Stimulated activated CD8-positive, alpha-beta memory T cell treated with anti-CD3 and anti-CD28 coated beads, Interleukin-4, amount 100 ng/mL, for 24 hours (primary cell): ENCODE measurements around the gene KCTD7.
"Not testable (repeated sequence)": the region's sequence is repeated elsewhere in the genome, so short reads cannot be mapped to it uniquely, and the experiment has no call there.

ENCODE experiments used
- DNase-seq: peaks from one replicate; pipeline ENCODE4 v3.0.0-alpha.2; 2020; ENCODE audit warnings: low read depth

Gene KCTD7

DNA sequence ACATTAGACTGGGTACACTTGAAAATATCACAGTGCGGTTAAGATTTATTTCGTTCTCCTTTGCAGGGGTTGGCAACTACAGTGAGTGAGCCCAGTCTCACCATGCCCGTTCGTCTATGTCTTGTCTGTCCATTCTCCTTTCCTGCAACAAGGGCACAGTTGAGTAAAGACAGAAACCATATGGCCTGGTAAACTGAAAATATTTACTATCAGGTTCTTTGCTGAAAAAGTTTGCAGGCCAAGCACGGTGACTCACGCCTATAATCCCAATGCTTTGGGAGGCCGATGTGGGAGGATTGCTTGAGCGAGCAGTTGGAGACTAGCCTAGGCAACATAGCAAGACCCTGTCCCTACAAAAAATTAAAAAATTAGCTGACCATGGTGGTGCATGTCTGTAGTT is 11.4 kb upstream of the KCTD7 start:
- DNase-seq = no peak

DNA sequence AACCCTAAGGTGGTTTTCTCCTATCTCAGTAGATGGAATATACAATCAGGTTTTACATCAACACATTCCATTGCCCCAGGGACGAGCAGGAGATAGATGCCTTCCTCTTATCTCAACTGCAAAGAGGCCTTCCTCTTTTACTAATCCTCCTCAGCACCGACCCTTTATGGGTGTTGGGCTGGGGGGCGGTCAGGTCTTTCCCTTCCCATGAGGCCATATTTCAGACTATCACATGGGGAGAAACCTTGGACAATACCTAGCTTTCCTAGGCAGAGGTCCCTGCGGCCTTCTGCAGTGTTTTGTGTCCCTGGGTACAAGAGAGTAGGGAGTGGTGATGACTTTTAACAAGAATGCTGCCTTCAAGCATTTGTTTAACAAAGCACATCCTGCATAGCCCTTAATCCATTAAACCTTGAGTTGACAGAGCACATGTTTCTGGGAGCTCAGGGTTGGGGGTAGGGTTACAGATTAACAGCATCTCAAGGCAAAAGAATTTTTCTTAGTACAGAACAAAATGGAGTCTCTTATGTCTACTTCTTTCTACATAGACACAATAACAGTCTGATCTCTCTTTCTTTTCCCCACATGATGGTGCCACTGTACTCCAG is 9.2 kb upstream of the KCTD7 start:
- not testable (repeated sequence) for DNase-seq

DNA sequence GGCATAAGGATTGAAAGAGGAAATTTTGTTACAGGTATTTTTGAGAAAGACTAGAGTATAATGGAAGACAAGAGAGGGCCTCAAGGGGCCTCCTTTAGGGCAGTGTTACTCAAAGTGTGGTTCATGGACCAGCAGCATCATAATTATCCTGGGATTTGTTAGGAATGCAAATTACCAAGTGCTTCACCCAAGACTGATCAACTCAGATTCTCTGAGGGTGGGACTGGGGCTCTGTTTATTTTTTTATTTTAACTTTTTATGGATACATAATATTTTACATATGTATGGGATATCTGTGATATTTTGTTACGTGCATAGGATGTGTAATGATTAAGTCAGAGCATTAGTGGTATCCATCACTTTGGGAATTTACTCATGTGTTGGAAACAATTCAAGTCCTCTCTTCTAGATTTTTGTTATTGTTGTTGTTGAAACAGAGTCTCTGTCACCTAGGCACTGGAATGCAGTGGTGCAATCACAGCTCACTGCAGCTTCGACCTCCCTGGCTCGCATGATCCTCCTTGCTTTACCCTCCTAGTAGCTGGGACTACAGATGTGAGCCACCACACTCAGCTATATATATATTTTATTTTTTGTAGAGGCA is 2.2 kb upstream of the KCTD7 start:
- DNase-seq = no peak

DNA sequence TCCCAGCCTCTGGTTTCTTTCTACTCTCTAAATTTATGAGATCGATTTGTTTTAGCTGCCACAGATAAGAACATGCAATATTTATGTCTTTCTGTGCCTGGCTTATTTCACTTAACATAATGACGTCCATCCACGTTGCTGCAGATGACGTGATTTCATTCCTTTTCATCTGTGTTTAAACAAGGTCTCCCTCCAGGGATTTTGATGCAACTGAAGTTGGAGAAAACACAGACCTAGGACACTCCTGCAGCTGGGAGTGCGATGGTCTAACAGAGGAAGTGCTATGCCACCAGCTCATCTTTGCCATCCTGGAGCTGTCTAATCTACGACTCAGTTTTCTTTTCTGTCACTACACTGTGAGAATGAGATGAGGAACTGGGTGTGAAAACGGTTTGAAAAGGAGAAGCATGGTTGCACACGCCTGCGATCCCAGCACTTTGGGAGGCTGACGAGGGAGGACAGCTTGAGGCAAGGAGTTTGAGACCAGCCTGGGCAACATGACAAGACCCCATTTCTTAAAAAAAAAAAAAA is 1.5 kb upstream of the KCTD7 start:
- no peak for DNase-seq

DNA sequence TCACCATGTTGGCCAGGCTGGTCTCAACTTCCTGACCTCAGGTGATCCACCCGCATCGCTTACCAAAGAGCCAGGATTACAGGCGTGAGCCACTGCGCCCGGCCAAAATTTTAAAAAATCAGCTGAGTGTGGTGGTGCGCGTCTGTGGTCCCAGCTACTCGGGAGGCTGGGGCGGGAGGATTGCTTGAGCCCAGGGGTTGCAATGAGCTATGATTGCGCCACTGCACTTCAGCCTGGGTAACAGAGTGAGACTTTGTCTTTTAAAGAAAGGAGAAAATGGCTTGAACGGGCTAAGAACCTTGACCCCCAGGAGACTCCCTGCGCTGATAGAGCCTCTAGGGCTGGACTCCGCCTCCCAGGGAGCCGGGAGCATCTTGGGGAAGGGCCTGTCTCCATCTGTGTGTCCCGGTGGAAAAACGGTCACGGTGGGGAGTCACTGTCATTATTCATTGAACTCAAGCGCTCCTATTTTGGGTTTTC is 760 bp upstream of the KCTD7 start:
- DNase-seq = no peak

DNA sequence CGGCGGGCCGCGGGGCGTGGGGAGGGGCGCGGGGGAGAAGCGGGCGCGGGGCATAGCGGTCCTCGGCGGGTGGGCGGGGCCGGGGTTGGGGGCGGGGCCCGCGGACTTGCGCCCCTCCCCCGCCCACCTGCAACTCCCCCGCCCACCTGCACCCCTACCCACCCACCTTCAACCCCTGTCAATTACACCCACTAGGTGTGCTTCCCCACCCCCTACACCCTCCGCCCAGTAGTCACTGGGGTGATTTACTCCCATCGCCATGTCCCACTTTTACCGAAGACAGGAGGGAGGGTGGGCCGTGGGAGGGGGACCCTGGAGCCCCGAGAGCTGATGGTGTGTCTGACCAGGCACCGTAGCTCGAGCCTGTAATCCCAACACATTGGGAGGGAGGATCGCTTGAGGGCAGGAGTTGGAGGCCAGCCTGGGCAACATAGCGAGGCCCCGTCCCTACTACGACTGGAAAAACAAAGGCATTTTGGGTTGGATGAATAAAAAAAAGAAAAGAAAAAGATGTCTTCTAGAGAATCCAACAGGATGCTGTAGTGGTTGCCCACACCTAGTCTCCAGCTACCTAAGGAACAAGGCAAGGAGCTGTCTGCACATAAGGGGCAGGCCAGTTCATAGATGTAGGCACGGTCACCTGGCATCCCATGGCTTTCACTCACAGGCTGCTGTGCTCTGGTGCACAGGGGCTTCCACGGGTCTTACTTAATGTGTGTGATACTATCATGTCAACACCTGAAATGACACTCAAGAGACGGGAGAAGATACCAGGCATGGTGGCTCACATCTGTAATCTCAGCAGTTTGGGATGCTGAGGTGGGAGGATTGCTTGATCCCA is 761 bp downstream of the KCTD7 start:
- no peak for DNase-seq

DNA sequence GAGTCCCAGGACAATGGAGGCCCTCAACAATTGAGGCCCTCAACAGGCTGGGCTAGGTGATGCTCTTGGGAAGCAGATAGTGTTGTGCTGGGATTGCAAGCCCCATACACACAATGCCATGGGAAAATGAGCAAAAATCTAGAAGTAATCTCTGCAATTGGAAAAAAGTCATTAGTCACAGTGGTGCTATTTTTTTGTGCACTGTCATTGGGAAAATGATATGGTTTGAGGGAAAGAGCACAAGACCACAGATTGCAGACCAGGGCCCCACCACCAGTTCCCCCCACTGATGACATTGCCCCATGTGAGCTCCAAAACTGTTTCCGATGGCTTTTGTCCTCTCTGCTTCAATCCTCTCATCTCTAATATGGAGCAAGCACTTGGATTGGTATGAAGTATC is 1.9 kb downstream of the KCTD7 start:
- no peak for DNase-seq

DNA sequence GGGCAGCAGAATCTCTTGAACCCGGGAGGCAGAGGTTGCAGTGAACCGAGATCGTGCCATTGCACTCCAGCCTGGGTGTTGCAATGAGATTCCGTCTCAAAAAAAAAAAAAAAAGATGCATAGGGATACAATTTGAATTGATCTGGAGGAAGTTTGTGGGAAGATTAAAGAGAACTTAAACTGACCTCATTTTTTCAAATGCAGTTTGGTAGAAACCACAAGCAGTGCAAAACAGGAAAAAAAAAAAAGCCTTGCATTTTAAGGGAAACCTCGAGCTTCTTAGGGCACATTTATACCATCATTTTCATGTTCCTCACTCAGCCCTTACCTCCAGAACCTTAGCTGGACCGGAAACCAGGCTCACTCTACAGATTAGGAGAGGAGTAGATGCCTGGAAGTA is 2.8 kb downstream of the KCTD7 start:
- no peak for DNase-seq

DNA sequence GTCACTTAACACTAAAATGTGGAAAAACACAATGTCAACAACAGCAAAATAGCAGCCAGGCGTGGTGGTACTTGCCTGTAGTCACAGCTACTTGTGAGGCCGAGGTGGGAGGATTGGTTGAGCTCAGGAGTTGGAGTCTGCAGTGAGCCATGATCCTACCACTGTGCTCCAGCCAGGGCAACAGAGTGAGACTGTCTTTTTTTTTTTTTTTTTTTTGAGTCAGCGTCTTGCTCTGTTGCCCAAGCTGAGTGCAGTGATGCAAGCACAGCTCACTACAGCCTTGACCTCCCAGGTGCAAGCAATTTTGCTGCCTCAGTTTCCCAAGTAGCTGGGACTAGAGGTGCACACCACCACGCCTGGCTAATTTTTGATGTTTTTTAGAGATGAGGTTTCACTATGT is 6.1 kb downstream of the KCTD7 start:
- DNase-seq = no peak

DNA sequence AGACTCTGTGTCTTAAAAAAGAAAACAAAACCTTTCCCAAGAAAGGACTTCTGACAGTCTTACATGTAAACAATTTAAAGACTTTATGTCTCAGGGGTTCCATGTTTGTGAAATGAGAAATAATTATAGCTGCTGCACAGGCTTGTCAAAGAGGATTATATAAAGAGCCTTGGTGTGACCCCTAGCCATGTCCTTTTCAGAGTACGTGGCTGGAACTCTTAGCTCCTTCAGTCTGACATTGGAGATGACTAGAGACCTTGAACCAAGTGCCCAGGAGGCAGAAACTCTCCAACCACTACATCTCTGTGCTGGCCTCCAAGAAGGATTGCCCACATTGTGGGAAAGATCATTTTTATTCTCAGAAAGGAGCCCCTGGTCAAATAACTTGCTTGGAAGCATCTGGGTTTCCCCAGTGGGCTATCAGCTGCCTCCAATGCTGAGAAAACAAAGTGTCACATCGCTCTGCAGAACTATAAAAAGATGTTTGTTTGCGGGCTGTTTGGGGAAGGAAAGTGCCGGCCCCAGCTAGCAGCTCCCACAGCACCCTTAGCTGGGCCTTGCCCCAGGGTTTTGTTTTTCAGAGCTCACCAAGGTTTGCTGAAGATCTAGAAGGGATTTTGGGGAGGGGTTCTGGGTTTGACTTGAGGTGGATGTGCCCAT is 6.8 kb downstream of the KCTD7 start:
- DNase-seq = not testable (repeated sequence)

DNA sequence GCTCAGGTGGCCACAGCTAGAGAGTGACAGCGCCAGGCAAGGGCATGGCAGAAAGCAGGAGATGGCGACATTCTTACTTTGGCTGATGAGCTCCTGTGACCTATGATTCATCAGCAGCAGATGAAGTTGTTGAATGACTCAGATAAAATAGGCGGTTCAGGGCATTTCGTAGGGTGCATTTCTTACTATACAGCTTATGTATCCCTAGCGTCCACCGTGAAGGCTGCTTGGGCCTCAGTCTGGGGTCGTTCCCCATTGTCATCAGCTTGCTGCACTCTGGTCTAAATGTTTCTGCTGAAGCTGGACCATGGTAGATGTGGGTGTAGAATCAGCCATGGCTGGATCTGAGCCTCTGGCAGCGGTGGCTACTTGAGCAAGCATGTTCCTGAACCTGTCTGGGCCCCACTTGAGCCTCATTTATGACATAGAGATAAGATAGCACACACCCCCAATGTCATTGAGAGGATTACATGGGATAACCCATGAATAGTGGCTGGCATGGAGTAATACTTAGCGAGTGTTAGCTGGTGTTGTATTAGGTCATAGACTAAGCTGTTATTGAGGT is 7.4 kb downstream of the KCTD7 start:
- not testable (repeated sequence) for DNase-seq

DNA sequence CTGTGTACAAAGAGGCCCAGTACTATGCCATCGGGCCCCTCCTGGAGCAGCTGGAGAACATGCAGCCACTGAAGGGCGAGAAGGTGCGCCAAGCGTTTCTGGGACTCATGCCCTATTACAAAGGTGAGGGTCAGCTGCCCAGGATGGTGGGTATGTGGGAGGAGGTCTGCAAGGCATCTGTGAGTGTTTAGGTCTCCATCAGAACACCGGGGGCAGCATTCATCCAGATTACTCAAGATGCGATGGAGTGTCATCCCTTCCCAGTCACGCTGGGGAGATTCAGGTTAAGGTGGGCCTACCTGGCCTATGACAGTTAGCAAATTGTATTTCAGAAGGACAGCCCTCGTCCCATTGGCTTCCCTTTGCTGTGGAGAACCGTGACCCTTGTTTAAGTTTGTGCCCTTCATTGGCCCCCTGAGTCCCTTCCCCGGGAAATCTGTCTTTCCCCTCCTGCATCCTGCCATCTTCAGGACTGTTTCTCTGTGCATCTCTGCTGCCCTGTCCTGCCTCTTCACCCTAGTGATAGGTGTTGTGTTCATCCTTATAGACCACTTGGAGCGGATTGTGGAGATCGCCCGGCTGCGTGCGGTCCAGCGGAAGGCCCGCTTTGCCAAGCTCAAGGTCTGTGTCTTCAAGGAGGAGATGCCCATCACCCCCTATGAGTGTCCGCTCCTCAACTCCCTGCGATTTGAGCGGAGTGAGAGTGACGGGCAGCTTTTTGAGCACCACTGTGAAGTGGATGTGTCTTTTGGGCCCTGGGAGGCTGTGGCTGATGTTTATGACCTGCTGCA is 9.8 kb downstream of the KCTD7 start:
- no peak for DNase-seq

DNA sequence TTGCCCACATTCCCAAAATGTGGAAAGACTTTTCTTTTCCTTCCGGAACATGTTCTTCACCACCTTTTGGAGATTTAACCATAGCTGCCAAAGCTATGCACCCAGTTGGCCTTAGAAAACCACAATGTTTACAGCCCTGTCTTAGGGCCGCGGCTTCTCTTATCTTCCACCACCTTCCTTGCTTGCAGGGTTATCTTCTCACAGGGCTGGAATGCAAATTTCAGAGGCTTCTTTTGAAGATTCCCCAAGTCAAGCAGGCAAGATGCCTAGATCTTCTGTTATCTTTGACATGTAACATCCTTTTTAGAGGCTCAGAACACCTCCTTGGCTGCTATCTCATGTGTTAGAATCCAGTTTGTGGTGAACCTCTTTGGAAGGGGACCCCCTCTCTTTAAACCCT is 11.1 kb downstream of the KCTD7 start:
- DNase-seq = no peak

DNA sequence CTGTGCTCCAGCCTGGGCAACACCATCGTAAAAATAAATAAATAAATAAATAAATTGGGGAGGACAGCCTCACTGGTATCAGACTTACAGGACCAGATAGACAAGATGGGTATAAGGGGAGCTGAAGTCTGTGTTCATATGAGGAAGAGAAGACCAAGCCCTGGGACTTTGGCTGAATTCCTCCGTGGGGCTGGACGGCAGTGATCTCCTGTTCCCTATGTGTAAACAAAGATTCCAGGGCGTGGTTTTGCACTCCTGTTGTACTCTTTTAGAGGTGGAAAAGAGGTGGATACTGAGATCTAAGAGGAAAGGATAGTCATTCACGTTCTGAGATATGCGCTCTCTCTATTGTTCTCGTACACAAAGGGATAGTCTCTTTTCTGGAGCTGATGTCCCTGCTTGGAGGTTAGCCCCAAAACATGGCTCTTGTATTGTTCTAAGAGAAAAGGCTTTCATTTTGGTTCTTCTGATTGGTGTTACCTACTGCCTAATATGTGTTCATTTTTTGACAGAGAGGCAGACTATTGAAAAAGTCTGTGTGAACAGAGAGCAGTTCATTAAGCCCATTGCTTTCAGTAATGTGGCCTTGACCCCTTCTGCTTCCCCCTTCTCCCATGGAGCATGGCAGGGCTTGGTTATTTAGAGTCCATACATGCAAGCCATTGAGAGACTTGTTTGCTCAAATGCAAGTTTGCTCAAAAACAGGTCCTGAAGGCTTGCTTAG is 12.3 kb downstream of the KCTD7 start:
- no peak for DNase-seq

DNA sequence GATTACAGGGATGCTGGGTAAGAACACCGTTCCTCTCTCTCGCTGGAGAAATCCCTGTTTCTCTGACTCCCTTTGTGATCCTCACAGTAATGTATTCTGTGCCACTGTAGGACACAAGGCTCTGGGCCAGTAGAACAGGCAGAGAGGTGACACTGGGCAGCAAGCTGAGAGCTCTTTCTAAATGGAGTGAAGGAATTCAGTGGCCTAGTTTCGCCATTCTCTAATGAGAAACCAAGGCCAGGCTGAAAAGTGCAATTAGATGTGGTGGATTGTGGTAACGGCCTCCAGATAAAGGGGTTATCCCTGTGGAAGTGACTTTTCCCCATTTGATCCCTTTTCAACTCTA is 12.8 kb downstream of the KCTD7 start:
- no peak for DNase-seq

DNA sequence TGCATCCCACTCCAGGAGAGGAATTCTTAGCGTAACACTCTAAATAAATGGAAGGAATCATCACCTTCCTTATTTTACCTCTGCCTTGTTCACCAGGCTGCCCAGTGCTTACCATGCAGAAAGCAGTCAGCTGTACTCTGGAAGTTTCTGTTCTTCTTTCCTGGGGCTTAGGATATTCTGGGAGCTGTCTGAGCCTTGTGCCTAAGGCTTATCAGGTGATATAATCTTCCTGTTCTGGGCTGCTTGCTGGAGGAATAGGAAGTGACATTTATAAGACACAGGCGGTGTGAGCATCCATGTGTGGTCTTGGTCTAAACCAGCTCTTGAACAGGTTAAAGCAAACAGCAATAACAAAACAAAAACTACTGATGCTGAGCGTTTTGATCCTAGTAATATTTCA is 13.5 kb downstream of the KCTD7 start:
- DNase-seq = no peak

DNA sequence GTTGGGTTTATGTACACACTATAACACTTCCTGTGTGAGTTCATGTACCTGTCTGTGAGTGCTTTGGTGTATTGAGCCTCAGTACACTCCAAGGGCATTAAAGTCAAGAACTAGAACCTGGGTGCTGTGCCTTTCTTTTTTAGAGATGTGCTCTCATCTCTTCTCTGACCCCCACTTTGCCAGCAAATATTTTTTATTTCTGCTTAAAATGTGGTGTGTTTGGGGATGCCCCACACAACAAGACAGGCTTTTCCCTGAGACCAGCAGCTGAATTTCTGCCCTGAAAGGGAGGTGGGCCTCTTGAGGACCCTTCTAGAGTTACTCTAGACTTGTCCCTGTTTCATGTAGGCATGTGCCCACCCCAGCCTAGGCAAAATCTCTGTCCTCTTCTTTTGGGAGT is 14.3 kb downstream of the KCTD7 start:
- DNase-seq = no peak

DNA sequence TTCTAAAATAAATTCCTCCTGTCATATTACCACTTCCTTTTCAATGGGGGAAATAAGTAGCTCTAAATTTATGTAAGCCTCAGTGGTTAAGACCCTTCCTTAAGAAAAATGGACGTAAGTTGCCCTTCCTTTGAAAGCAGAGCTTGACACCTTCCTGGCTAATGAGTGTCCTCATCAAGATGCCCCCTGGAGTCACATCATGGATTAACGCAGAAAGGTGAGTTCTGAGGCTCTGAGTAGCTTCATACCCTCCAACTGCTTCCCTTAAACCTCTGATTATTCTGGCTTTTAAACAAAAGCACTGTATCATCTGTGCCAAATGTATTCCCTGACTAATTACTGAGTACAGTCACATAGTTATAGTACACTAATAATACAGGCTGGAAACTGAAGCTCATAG is 14.7 kb downstream of the KCTD7 start:
- no peak for DNase-seq

DNA sequence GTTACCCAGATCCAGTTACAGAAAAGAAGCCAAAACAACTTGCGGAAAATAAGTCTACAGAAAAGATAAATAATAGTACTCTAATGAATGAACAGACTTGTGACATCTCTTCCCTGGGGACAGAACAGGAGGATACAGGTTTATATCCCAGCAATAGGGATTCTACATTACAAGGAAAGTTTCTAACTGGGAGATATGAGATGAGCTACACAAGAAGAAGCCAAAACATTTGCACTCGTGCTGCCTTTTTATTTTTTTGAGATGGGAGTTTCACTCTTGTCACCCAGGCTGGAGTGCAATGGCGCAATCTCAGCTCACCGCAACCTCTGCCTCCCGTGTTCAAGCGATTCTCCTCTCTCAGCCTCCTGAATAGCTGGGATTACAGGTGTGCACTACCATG is 22.3 kb downstream of the KCTD7 start:
- DNase-seq = not testable (repeated sequence)

DNA sequence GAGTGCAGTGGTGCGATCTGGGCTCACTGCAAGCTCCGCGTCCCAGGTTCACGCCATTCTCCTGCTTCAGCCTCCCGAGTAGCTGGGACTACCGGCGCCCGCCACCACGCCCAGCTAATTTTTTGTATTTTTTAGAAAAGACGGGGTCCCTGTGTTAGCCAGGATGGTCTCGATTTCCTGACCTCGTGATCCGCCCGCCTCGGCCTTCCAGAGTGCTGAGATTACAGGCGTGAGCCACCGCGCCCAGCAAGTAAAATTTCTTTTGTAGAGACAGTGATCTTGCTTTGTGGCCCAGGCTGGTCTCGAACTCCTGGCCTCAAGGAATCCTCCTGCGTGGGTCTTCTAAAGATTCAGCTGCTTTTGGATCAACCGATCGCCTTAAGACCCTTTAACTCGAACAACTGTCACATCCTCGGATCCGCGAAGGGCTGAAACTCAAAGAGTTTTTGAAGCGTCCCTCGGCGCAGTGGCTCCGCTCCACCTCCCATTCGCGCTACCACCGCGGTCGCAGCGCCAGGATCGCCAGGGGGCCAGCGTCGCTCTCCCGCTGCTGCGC is 25.1 kb downstream of the KCTD7 start:
- DNase-seq = not testable (repeated sequence)
